IMR-90 (cell line): ENCODE measurements around the gene GGA3. TPM values are rescaled to one million over a fixed set of nuclear protein-coding genes. Genes with fewer than 3 reads are reported as not detected.

Experiments used
- ATAC-seq: fragments of 200-7000 bp; cut with Tn5 transposase; 2 replicates; pipeline ENCODE4 v1.9.1; 2020; ENCODE audit warnings: low read depth, mild to moderate bottlenecking, moderate library complexity
- BruUV-seq: library from RNA; stranded (reverse); fragments of 400-500 nt; replicated peaks from 2 replicates; lab custom pipeline; 2021; lab: Mats Ljungman, UMichigan
- CTCF ChIA-PET: fragments of 300-600 bp; formaldehyde crosslinking; extraction: SDS; loops from one replicate; lab custom pipeline; 2021; ENCODE audit warnings: antibody characterized with exemption; lab: Yijun Ruan, JAX
- POLR2A ChIA-PET: fragments of 300-600 bp; sonication (Branson Sonifier 250); formaldehyde crosslinking; loops from one replicate; lab custom pipeline; 2022; ENCODE audit warnings: antibody characterized with exemption; ENCODE audit not compliant: unreplicated experiment; lab: Charles Lee
- DNase-seq: peaks from one replicate; pipeline ENCODE4 v3.0.0; 2013
- H2AFZ ChIP-seq: replicated peaks from 2 replicates; pipeline ENCODE3; 2013; ENCODE audit warnings: low read length, mild to moderate bottlenecking; ENCODE audit not compliant: poor library complexity
- H2AK5ac ChIP-seq: 2 replicates; pipeline ENCODE4 v1.6.1; 2013; ENCODE audit warnings: low read depth, low read length, inconsistent platforms
- H2AK9ac ChIP-seq: replicated peaks from 2 replicates; pipeline ENCODE3; 2013; ENCODE audit warnings: mild to moderate bottlenecking, low read depth, low read length, moderate library complexity; ENCODE audit not compliant: poor library complexity
- H2BK120ac ChIP-seq: 2 replicates; pipeline ENCODE4 v1.6.1; 2013; ENCODE audit warnings: low read depth, low read length, inconsistent platforms
- H2BK15ac ChIP-seq: 3 replicates; pipeline ENCODE4 v1.6.1; 2013; ENCODE audit warnings: low read depth, low read length, inconsistent platforms
- H2BK20ac ChIP-seq: 2 replicates; pipeline ENCODE4 v1.6.1; 2013; ENCODE audit warnings: low read depth, mild to moderate bottlenecking, inconsistent platforms, low read length, moderate library complexity
- H2BK5ac ChIP-seq: 2 replicates; pipeline ENCODE4 v1.6.1; 2013; ENCODE audit warnings: mild to moderate bottlenecking, low read depth, low read length, inconsistent platforms; ENCODE audit not compliant: poor library complexity, severe bottlenecking
- H3K14ac ChIP-seq: replicated peaks from 2 replicates; pipeline ENCODE4 v1.6.1; 2013; ENCODE audit warnings: low read depth, low read length, inconsistent platforms
- H3K18ac ChIP-seq: 2 replicates; pipeline ENCODE4 v1.6.1; 2013; ENCODE audit warnings: low read depth, low read length, control low read depth
- H3K23ac ChIP-seq: 2 replicates; pipeline ENCODE4 v1.6.1; 2013; ENCODE audit warnings: low read depth, low read length, inconsistent platforms
- H3K27ac ChIP-seq: 2 replicates; pipeline ENCODE4 v1.5.1; 2013; ENCODE audit warnings: mild to moderate bottlenecking, control low read depth, low read length; ENCODE audit not compliant: insufficient read depth
- H3K27me3 ChIP-seq: 2 replicates; pipeline ENCODE4 v1.6.1; 2013; ENCODE audit warnings: low read length; ENCODE audit not compliant: control insufficient read depth, insufficient read depth
- H3K36me3 ChIP-seq: 2 replicates; pipeline ENCODE4 v1.6.1; 2013; ENCODE audit warnings: low read length, mixed read lengths; ENCODE audit not compliant: control insufficient read depth, insufficient read depth
- H3K4ac ChIP-seq: 2 replicates; pipeline ENCODE4 v1.6.1; 2013; ENCODE audit warnings: low read depth, low read length, inconsistent platforms
- H3K4me1 ChIP-seq: 2 replicates; pipeline ENCODE4 v1.6.1; 2013; ENCODE audit warnings: low read length, mixed read lengths; ENCODE audit not compliant: control insufficient read depth, insufficient read depth
- H3K4me2 ChIP-seq: 2 replicates; pipeline ENCODE4 v1.6.1; 2013; ENCODE audit warnings: low read depth, mild to moderate bottlenecking, control low read depth, low read length, moderate library complexity
- H3K4me3 ChIP-seq: 2 replicates; pipeline ENCODE4 v1.5.1; 2013; ENCODE audit warnings: low read depth, mild to moderate bottlenecking, control low read depth, low read length, moderate library complexity; ENCODE audit not compliant: insufficient read depth
- H3K56ac ChIP-seq: 2 replicates; pipeline ENCODE4 v1.6.1; 2013; ENCODE audit warnings: low read length, inconsistent platforms; ENCODE audit not compliant: insufficient read depth; ENCODE audit errors: extremely low read depth
- H3K79me1 ChIP-seq, 2 experiments: 2 replicates each; pipeline ENCODE4 v1.6.1; 2013; ENCODE audit warnings: low read length in 2 of 2, inconsistent platforms in 1 of 2, low read depth in 1 of 2
- H3K9ac ChIP-seq: 2 replicates; pipeline ENCODE4 v1.6.1; 2013; ENCODE audit warnings: low read depth, low read length, control low read depth
- H3K9me1 ChIP-seq: 2 replicates; pipeline ENCODE4 v1.6.1; 2013; ENCODE audit warnings: low read length, inconsistent platforms; ENCODE audit not compliant: insufficient read depth
- H3K9me3 ChIP-seq: 2 replicates; pipeline ENCODE4 v1.6.1; 2013; ENCODE audit warnings: low read length; ENCODE audit not compliant: control insufficient read depth, insufficient read depth
- H4K20me1 ChIP-seq: 2 replicates; pipeline ENCODE4 v1.6.1; 2013; ENCODE audit warnings: low read length, inconsistent platforms; ENCODE audit not compliant: insufficient read depth
- H4K5ac ChIP-seq: 2 replicates; pipeline ENCODE4 v1.6.1; 2013; ENCODE audit warnings: mild to moderate bottlenecking, low read depth, low read length, control low read depth
- H4K8ac ChIP-seq, 2 experiments: 2 replicates each; pipeline ENCODE4 v1.6.1; 2013; ENCODE audit warnings: low read depth in 2 of 2, low read length in 2 of 2, control low read depth in 1 of 2, inconsistent platforms in 1 of 2
- H4K91ac ChIP-seq: 2 replicates; pipeline ENCODE4 v1.6.1; 2013; ENCODE audit warnings: low read depth, low read length, inconsistent platforms; ENCODE audit not compliant: insufficient read depth
- BHLHE40 ChIP-seq: fragments of 150-350 bp; IDR thresholded peaks from 2 replicates; pipeline ENCODE4 v1.6.1; 2016; ENCODE audit warnings: mild to moderate bottlenecking, low read depth, low read length
- CEBPB ChIP-seq: IDR thresholded peaks from 2 replicates; pipeline ENCODE4 v1.6.1; 2012; ENCODE audit warnings: low read depth, low read length, improper control_type of control experiment
- CHD1 ChIP-seq: IDR thresholded peaks from 2 replicates; pipeline ENCODE4 v1.6.1; 2012; ENCODE audit warnings: low read depth, low read length, improper control_type of control experiment
- CTCF ChIP-seq: conservative IDR thresholded peaks from 2 replicates; pipeline ENCODE4 v1.5.1; 2012; ENCODE audit warnings: mild to moderate bottlenecking, low read depth, low read length, improper control_type of control experiment
- ELK1 ChIP-seq: fragments of 150-350 bp; IDR thresholded peaks from 2 replicates; pipeline ENCODE4 v1.6.1; 2016; ENCODE audit warnings: low read depth, mild to moderate bottlenecking, low read length, moderate library complexity, borderline replicate concordance
- FOS ChIP-seq: fragments of 150-350 bp; IDR thresholded peaks from 2 replicates; pipeline ENCODE4 v1.6.1; 2016; ENCODE audit warnings: low read depth, low read length
- MAFK ChIP-seq: IDR thresholded peaks from 2 replicates; pipeline ENCODE4 v1.6.1; 2012; ENCODE audit warnings: low read depth, low read length, improper control_type of control experiment
- MAZ ChIP-seq: IDR thresholded peaks from 2 replicates; pipeline ENCODE4 v1.6.1; 2012; ENCODE audit warnings: low read depth, mild to moderate bottlenecking, low read length, improper control_type of control experiment, moderate library complexity, borderline replicate concordance
- MXI1 ChIP-seq: IDR thresholded peaks from 2 replicates; pipeline ENCODE4 v1.6.1; 2012; ENCODE audit warnings: low read depth, mild to moderate bottlenecking, low read length, moderate library complexity, borderline replicate concordance
- NFE2L2 ChIP-seq: fragments of 150-350 bp; IDR thresholded peaks from 2 replicates; pipeline ENCODE4 v1.6.1; 2016; ENCODE audit warnings: low read depth, mild to moderate bottlenecking, low read length
- POLR2A ChIP-seq: IDR thresholded peaks from 2 replicates; pipeline ENCODE4 v1.6.1; 2012; ENCODE audit warnings: mild to moderate bottlenecking, low read depth, low read length
- RAD21 ChIP-seq: IDR thresholded peaks from 2 replicates; pipeline ENCODE4 v1.6.1; 2012; ENCODE audit warnings: low read length, improper control_type of control experiment
- RCOR1 ChIP-seq: IDR thresholded peaks from 2 replicates; pipeline ENCODE4 v1.6.1; 2012; ENCODE audit warnings: mild to moderate bottlenecking, low read length, improper control_type of control experiment; ENCODE audit not compliant: insufficient replicate concordance
- SMC3 ChIP-seq: fragments of 150-350 bp; IDR thresholded peaks from 2 replicates; pipeline ENCODE4 v1.6.1; 2016; ENCODE audit warnings: low read depth, mild to moderate bottlenecking, antibody characterized with exemption, low read length, moderate library complexity
- WGBS, 2 experiments: methylation state at CpG; one replicate each; pipeline versions ENCODE4 v1.1.5 to v1.1.7; 2013; ENCODE audit warnings: missing lambda C conversion rate in 2 of 2; ENCODE audit not compliant: insufficient read length in 1 of 2; ENCODE audit errors: extremely low coverage in 2 of 2; 5-methylcytosine and 5-hydroxymethylcytosine counted together
- dilution Hi-C: fragments of 300-500 bp; cut with HindIII; formaldehyde crosslinking; loops from one replicate; pipeline ENCODE4 v1.14.3; 2018; ENCODE audit warnings: low sequenced_read_pairs; ENCODE audit not compliant: unreplicated experiment
- in situ Hi-C: fragments of 300-500 bp; cut with MboI; formaldehyde crosslinking; loops from 3 replicates; pipeline ENCODE4 v1.14.3; 2019; ENCODE audit warnings: low sequenced_read_pairs, inconsistent platforms, mixed read lengths
- intact Hi-C: fragments of 100-400 bp; cut with micrococcal nuclease; formaldehyde crosslinking; loops from 2 replicates; pipeline ENCODE4 v1.10.0; 2022
- polyA plus RNA-seq, 3 experiments: library from polyadenylated mRNA; depleted of rRNA; stranded (reverse); fragments of >200 nt; gene quantifications; 2 replicates each; pipeline ENCODE4 v1.2.3, GENCODE V29; 2012; ENCODE audit warnings: low replicate concordance in 1 of 3
- total RNA-seq: library from RNA; depleted of rRNA; stranded (reverse); fragments of >200 nt; gene quantifications from 2 replicates; pipeline ENCODE4 v1.2.3, GENCODE V29; 2012
- TF ChIP-seq, protein P1 (sequence below): fragments of 150-350 bp; IDR thresholded peaks from 2 replicates; pipeline ENCODE4 v1.6.1; 2017; ENCODE audit warnings: mild to moderate bottlenecking, antibody characterized with exemption, low read length, low read depth

GGA3 gene
- total and polyA plus RNA-seq, 2 of the 4 experiments (the other 2 are of a cell fraction): 15.1 to 35.2 TPM

DNA sequence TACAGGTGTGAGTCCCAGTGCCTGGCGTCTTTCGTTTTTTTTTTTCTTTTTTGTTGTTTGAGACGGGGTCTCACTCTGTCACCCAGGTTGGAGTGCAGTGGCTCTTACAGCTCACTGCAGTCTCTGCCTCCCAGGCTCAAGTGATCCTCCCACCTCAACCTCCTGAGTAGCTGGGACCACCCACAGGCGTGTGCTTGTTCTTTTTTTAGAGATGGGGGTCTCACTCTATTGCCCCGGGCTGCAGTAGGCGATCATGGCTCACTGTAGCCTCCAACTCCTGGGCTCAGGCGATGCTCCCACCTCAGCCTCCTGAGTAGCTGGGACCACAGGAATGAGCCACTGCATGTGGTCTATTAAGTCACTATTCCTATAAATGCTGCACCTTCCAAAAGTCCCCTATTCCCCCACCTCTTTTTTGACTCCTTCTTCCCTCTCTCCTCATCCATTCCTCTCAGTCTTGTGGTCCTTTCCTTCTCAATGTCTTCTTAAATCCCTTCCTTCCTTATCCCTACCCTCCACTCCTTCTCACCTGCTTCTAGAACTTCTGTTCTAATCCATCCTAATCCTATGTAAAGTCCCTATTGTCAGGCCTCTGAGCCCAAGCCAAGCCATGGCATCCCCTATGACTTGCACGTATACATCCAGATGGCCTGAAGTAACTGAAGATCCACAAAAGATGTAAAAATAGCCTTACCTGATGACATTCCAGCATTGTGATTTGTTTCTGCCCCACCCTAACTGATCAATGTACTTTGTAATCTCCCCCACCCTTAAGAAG is 9.2 kb downstream of the GGA3 start:
- H3K18ac ChIP-seq: no peak overlapping the region
- DNase-seq (no peak), ATAC-seq (no peak)
- no peaks in the 10 kb centered on the region for H3K27me3 ChIP-seq
- no peak overlapping the region for H4K5ac ChIP-seq
- intact Hi-C loops (no loop called here), in situ Hi-C loops (no loop called here), dilution Hi-C loops (no loop called here)
- H3K9me1 ChIP-seq: 0 out of 2 replicates have a peak, but pooled peaks cover 6% of the 10 kb centered on the region
- H3K23ac ChIP-seq: no peak overlapping the region
- no peak overlapping the region for H2BK120ac ChIP-seq
- no peak overlapping the region for H3K56ac ChIP-seq
- peaks cover 10 to 44% of the 10 kb centered on the region in 2 experiments; a peak in 3 of 4 replicates for H3K79me1 ChIP-seq
- H3K4me3 ChIP-seq: no peak overlapping the region
- no peak overlapping the region for H2AFZ ChIP-seq
- no peak overlapping the region for H3K9ac ChIP-seq
- H3K4me2 ChIP-seq: no peak overlapping the region
- H4K8ac ChIP-seq: no peak overlapping the region
- H2BK20ac ChIP-seq: no peak overlapping the region
- POLR2A ChIA-PET: no interaction called here
- BruUV-seq: no TSS peak
- peaks cover 34% of the 10 kb centered on the region for H4K20me1 ChIP-seq
- no peak overlapping the region for H2AK9ac ChIP-seq
- H3K27ac ChIP-seq: no peak overlapping the region
- 100% methylated on average over 2 of the region's 8 CpGs; no CpG with 5 or more reads in 1 of the 2 experiments for WGBS, 2 experiments
- H2BK5ac ChIP-seq: no peak overlapping the region
- CTCF ChIA-PET: interaction anchor here (1.1 kb wide), 1 partner anchor 18 kb away, joined by 3 read pairs; the partner anchor contains the start of gene MIF4GD
- H4K91ac ChIP-seq: no peak overlapping the region
- H2BK15ac ChIP-seq: no peak overlapping the region
- no peak overlapping the region for H2AK5ac ChIP-seq
- no peaks in the 10 kb centered on the region for H3K9me3 ChIP-seq
- H3K14ac ChIP-seq: no peak overlapping the region
- H3K36me3 ChIP-seq: no peaks in the 10 kb centered on the region; the same call in 1 of the 2 replicates
- no peak overlapping the region for H3K4ac ChIP-seq
- peaks cover 3% of the 10 kb centered on the region; the same call in 1 of the 2 replicates for H3K4me1 ChIP-seq
- TF ChIP-seq, protein P1, sequence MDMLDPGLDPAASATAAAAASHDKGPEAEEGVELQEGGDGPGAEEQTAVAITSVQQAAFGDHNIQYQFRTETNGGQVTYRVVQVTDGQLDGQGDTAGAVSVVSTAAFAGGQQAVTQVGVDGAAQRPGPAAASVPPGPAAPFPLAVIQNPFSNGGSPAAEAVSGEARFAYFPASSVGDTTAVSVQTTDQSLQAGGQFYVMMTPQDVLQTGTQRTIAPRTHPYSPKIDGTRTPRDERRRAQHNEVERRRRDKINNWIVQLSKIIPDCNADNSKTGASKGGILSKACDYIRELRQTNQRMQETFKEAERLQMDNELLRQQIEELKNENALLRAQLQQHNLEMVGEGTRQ: no peak
- TF ChIP-seq MAFK (no peak), FOS (no peak), RAD21 (no peak), RCOR1 (no peak), CEBPB (no peak), POLR2A (no peak), MXI1 (no peak), CTCF (no peak), MAZ (no peak), BHLHE40 (no peak), NFE2L2 (no peak), SMC3 (no peak), ELK1 (no peak), CHD1 (no peak)
